Motor neuron (in vitro differentiated cells): ENCODE measurements around the gene CAPN8. TPM values are rescaled to one million over a fixed set of nuclear protein-coding genes. Genes with fewer than 3 reads are reported as not detected.
A peak's percentile ranks its signal among the peaks of the same experiment; 100 is the strongest.

Source experiments
- ATAC-seq, 8 experiments: fragments of 200-7000 bp; cut with Tn5 transposase; replicated peaks in 6 of 8; 2 replicates each; pipeline ENCODE4 v1.8.0; 2021; ENCODE audit warnings: mild to moderate bottlenecking in 8 of 8, moderate library complexity in 8 of 8
- H3K27ac ChIP-seq, 2 donors: fragments of 250-450 bp; sonication (Bioruptor Pico); 2 replicates each; pipeline ENCODE4 v1.9.0; 2021; ENCODE audit warnings: antibody characterized with exemption in 2 of 2, mild to moderate bottlenecking in 2 of 2, moderate library complexity in 1 of 2
- H3K4me1 ChIP-seq, 2 donors: fragments of 250-450 bp; sonication (Bioruptor Pico); replicated peaks in 1 of 2; 2 replicates each; pipeline ENCODE4 v1.6.1; 2021; ENCODE audit warnings: antibody characterized with exemption in 2 of 2, mild to moderate bottlenecking in 2 of 2, moderate library complexity in 1 of 2
- H3K4me3 ChIP-seq, 5 donors: fragments of 250-450 bp; sonication (Bioruptor Pico); 2 replicates each; pipeline ENCODE4 v1.9.0; 2021; ENCODE audit warnings: antibody characterized with exemption in 5 of 5, mild to moderate bottlenecking in 5 of 5, moderate library complexity in 4 of 5
- WGBS, 10 experiments: fragments of 450-650 bp; shearing (Covaris generic); methylation state at CpG; one replicate each; pipeline ENCODE4 v1.0.0; 2022; 5-methylcytosine and 5-hydroxymethylcytosine counted together
- in situ Hi-C, 9 experiments: fragments of 400-800 bp; cut with MboI; loops; one replicate each; pipeline ENCODE4 v1.15.0; 2021; ENCODE audit warnings: low sequenced_read_pairs in 9 of 9, low pct_unique_long_range_greater_than_20kb in 2 of 9; ENCODE audit not compliant: unreplicated experiment in 9 of 9
- total RNA-seq, 8 experiments: library from RNA; unstranded; fragments of 300-600 nt; gene quantifications; 2 replicates each; pipeline versions ENCODE4 v1.2.3 to v1.2.4, GENCODE V29; 2022

The CAPN8 gene
- total RNA-seq, 8 experiments from 2014 or later: 0.05 to 6.1 (median 1.5) TPM; not detected in 1

DNA sequence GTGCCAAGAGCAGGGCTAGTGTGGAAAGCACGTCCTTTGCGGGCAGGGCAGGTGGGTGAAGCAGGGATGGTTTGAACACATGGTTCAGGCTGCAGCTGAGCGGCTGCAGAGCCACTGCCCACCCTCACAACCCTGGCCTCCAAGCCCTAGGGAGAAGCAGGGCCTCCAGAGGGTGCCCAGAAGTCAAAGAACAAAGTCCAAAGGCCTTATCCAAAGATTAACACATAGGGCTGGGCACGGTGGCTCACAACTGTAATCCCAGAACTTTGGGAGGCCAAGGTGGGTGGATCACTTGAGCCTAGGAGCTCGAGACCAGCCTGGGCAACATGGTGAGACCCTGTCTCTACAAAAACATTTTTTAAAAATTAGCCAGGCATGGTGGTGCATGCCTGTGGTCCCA is 46.8 kb downstream of the CAPN8 start:
- ATAC-seq: no peak
- Histone ChIP-seq H3K4me1 (peaks cover 14 to 17% of the 10 kb centered on the region in 2 donors), H3K4me3 (no peak overlapping the region), H3K27ac (no peak overlapping the region)
- WGBS, 10 experiments: 50 to 93% (median 89%) methylated on average over 1 to 5 of the region's 5 CpGs; no CpG with 5 or more reads in 6 of the 10 experiments
- in situ Hi-C loops: no loop called here

DNA sequence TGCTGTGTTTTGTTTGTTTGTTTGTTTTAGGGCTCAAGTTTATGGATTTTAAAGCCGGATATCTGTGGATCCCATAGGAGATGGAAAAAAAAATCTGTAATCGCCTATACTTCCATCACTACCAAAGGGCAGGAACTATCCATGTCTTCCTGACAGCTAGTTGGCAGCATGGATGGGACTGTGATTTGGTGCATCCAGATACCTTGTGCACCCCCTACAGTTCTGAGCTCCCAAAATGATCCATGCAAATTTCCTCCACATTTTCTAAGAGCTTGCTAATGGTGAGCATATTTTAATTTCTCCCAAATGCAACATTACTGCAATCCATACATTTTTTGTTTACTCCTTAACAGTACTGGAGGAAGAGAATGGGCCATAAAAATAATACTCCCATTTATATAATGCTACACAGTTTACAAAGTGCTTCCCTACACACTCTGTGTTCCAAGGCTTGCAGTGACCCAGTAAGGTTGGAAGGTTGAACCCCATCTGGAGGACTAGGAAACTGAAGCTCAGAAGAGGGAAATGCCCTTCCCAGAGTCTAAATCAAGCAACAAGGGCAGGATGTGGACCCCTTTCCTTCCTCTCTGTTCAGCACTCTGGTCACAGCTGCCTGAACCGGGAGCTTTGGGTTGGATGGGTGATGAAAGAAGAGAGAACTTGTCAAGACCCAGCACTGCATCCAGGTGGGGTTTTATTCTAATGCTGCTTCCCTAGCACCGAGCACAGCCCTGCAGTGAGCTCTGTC is 48.0 kb downstream of the CAPN8 start:
- peaks cover 11% of the 10 kb centered on the region in 2 donors for H3K4me1 ChIP-seq
- no peak overlapping the region for H3K27ac ChIP-seq
- no peak overlapping the region for H3K4me3 ChIP-seq
- ATAC-seq: peak in 2 of 8 experiments; percentile 13 to 73
- WGBS, 10 experiments: 50 to 100% (median 79%) methylated on average over 1 to 4 of the region's 4 CpGs
- in situ Hi-C loops: no loop called here

- WGBS, 10 experiments: 30 to 100% (median 76%) methylated on average over 1 to 4 of the region's 4 CpGs
- Histone ChIP-seq H3K27ac (no peak overlapping the region), H3K4me3 (no peak overlapping the region), H3K4me1 (peaks cover 2 to 3% of the 10 kb centered on the region in 2 donors)
- ATAC-seq: no peak
- in situ Hi-C loops: no loop called here
Measured at GRCh38 chr1:223616586-223616985, 48.9 kb downstream of the CAPN8 start.

- in situ Hi-C loops: no loop called here
Measured at GRCh38 chr1:223611936-223612335, 53.6 kb downstream of the CAPN8 start.

GRCh38 chr1:223609977-223610376 is 55.5 kb downstream of the CAPN8 start:
- Histone ChIP-seq H3K4me1 (peaks cover 0 to 3% of the 10 kb centered on the region in 2 donors), H3K27ac (no peak overlapping the region), H3K4me3 (no peak overlapping the region)
- no peak for ATAC-seq
- in situ Hi-C loops: no loop called here
- 73 to 94% (median 80%) methylated on average over 1 to 3 of the region's 4 CpGs; no CpG with 5 or more reads in 5 of the 10 experiments for WGBS, 10 experiments

More at GRCh38 chr1:223611936-223612335, 53.6 kb downstream of the CAPN8 start:
- no peak overlapping the region for H3K4me3 ChIP-seq
- no peak overlapping the region for H3K27ac ChIP-seq
- H3K4me1 ChIP-seq: peaks cover 0 to 5% of the 10 kb centered on the region in 2 donors
- 20 to 86% (median 80%) methylated on average over 1 of the region's 1 CpG; no CpG with 5 or more reads in 7 of the 10 experiments for WGBS, 10 experiments
- no peak for ATAC-seq

DNA sequence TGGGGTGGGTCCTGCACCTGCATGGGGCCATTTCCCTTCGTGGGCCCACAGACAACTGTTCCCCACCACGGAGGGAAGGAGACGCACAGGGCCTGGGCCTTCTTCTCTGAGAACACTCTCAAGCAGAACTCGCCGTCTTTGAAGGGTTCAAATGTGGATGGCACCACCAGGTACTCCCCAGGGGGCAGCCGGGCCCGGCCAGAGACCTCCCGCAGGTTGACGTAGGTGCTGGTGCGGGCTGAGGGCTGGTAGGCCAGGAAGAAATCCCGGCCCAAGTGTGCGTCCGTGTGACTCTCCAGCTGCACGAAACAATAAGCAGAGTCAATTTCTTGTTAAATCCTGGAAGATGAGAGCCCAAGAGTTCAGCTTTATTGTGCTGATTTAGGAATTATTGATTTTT is 56.4 kb downstream of the CAPN8 start:
- H3K27ac ChIP-seq: no peak overlapping the region
- WGBS, 10 experiments: 80 to 100% (median 88%) methylated on average over 1 to 11 of the region's 14 CpGs; no CpG with 5 or more reads in 3 of the 10 experiments
- in situ Hi-C loops: no loop called here
- peaks cover 0 to 3% of the 10 kb centered on the region in 2 donors for H3K4me1 ChIP-seq
- no peak overlapping the region for H3K4me3 ChIP-seq
- ATAC-seq: no peak

DNA sequence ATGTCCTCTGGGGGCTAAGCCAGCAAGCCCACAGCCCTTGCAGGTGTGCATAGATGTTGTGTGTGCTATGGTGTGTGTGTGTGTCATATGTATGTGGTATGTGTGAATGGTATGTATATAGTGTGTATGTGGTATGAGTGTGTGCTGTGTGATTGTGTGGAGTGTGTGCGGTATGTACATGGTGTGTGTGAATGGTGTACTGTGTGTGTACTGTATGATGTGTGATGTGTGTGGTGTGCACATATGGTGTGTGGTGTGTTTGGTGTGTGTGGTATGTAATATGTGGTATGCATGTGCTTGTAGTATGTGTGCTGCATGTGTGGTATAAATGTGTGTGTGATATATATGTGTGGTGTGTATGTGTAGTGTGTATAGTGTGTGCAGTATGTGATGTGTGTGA is 107.0 kb downstream of the CAPN8 start:
- Histone ChIP-seq H3K27ac (no peak overlapping the region), H3K4me1 (no peaks in the 10 kb centered on the region), H3K4me3 (no peak overlapping the region)
- no peak for ATAC-seq
- in situ Hi-C loops: no loop called here
- 80 to 100% (median 100%) methylated on average over 1 of the region's 1 CpG; no CpG with 5 or more reads in 5 of the 10 experiments for WGBS, 10 experiments

- Histone ChIP-seq H3K27ac (no peak overlapping the region), H3K4me1 (no peaks in the 10 kb centered on the region), H3K4me3 (no peak overlapping the region)
- ATAC-seq: peak in 3 of 8 experiments; percentile 62 to 92 (median 71)
- in situ Hi-C loops: no loop called here
- WGBS, 10 experiments: 40 to 85% (median 72%) methylated on average over 1 to 5 of the region's 5 CpGs; no CpG with 5 or more reads in 6 of the 10 experiments
Measured at GRCh38 chr1:223557130-223557475, 108.4 kb downstream of the CAPN8 start.

GRCh38 chr1:223556414-223557129 is 108.9 kb downstream of the CAPN8 start:
- H3K4me3 ChIP-seq: no peak overlapping the region
- H3K27ac ChIP-seq: no peak overlapping the region
- in situ Hi-C loops: no loop called here
- 18 to 60% (median 43%) methylated on average over 1 to 8 of the region's 8 CpGs; no CpG with 5 or more reads in 4 of the 10 experiments for whole genome bisulfite sequencing, 10 experiments
- ATAC-seq: peak in 3 of 8 experiments; percentile 77 to 89 (median 79)
- H3K4me1 ChIP-seq: no peaks in the 10 kb centered on the region

GRCh38 chr1:223553957-223554356 is 111.5 kb downstream of the CAPN8 start:
- in situ Hi-C loops: no loop called here
- H3K4me3 ChIP-seq: no peak overlapping the region
- no peak for ATAC-seq
- H3K4me1 ChIP-seq: peaks cover 0 to 3% of the 10 kb centered on the region in 2 donors
- no peak overlapping the region for H3K27ac ChIP-seq
- WGBS, 10 experiments: 83 to 100% (median 91%) methylated on average over 1 to 3 of the region's 3 CpGs; no CpG with 5 or more reads in 4 of the 10 experiments

GRCh38 chr1:223551610-223552009 is 113.9 kb downstream of the CAPN8 start:
- no peak overlapping the region for H3K27ac ChIP-seq
- in situ Hi-C loops: no loop called here
- no peak for ATAC-seq
- 40 to 100% (median 75%) methylated on average over 1 to 3 of the region's 3 CpGs; no CpG with 5 or more reads in 3 of the 10 experiments for WGBS, 10 experiments
- H3K4me1 ChIP-seq: peaks cover 0 to 3% of the 10 kb centered on the region in 2 donors
- no peak overlapping the region for H3K4me3 ChIP-seq

GRCh38 chr1:223549740-223550139 is 115.8 kb downstream of the CAPN8 start:
- no peak for ATAC-seq
- H3K4me1 ChIP-seq: peaks cover 0 to 3% of the 10 kb centered on the region in 2 donors
- WGBS, 10 experiments: 67 to 100% (median 90%) methylated on average over 1 of the region's 1 CpG; no CpG with 5 or more reads in 4 of the 10 experiments
- no peak overlapping the region for H3K4me3 ChIP-seq
- no peak overlapping the region for H3K27ac ChIP-seq
- in situ Hi-C loops: no loop called here
